PC-3 (cell line): ENCODE data around the gene APOD. TPM values are rescaled to one million over a fixed set of nuclear protein-coding genes. Genes with fewer than 3 reads are reported as not detected.

Source experiments
- ATAC-seq: fragments of 200-7000 bp; cut with Tn5 transposase; 2 replicates; pipeline ENCODE4 v1.9.1; 2020; ENCODE audit warnings: mild to moderate bottlenecking, moderate library complexity
- BruUV-seq: library from RNA; stranded (reverse); fragments of 400-500 nt; replicated peaks from 2 replicates; lab custom pipeline; 2021; lab: Mats Ljungman, UMichigan
- CTCF ChIA-PET: fragments of 300-600 bp; sonication (Branson Sonifier 250); formaldehyde crosslinking; loops from one replicate; lab custom pipeline; 2022; ENCODE audit warnings: antibody characterized with exemption; lab: Charles Lee
- POLR2A ChIA-PET: fragments of 300-600 bp; sonication (Branson Sonifier 250); formaldehyde crosslinking; loops from one replicate; lab custom pipeline; 2022; ENCODE audit warnings: antibody characterized with exemption; ENCODE audit not compliant: unreplicated experiment; lab: Charles Lee
- DNase-seq: peaks from one replicate; pipeline ENCODE4 v3.0.0-alpha.2; 2015
- H2AFZ ChIP-seq: fragments of 300-600 bp; sonication (generic); 2 replicates; pipeline ENCODE4 v1.6.0; 2016; ENCODE audit warnings: antibody characterized with exemption, low read length
- H3F3A ChIP-seq: fragments of 300-600 bp; sonication (generic); one replicate; pipeline ENCODE4 v1.6.0; 2017; ENCODE audit warnings: antibody characterized with exemption, low read length, control low read depth, mild to moderate bottlenecking; ENCODE audit not compliant: unreplicated experiment
- H3K27ac ChIP-seq: fragments of 300-600 bp; sonication (generic); 2 replicates; pipeline ENCODE4 v1.5.1; 2016; ENCODE audit warnings: mild to moderate bottlenecking, low read length
- H3K27me3 ChIP-seq: fragments of 300-600 bp; sonication (generic); 2 replicates; pipeline ENCODE4 v1.6.1; 2016; ENCODE audit warnings: low read length, mixed read lengths
- H3K36me3 ChIP-seq: fragments of 300-600 bp; sonication (generic); 2 replicates; pipeline ENCODE4 v1.6.1; 2016; ENCODE audit warnings: low read depth, mixed run types, low read length, mixed read lengths
- H3K4me1 ChIP-seq: fragments of 300-600 bp; sonication (generic); 2 replicates; pipeline ENCODE4 v1.5.1; 2016; ENCODE audit warnings: low read length; ENCODE audit not compliant: insufficient read depth
- H3K4me2 ChIP-seq: fragments of 300-600 bp; sonication (generic); 2 replicates; pipeline ENCODE4 v1.6.0; 2016; ENCODE audit warnings: low read length
- H3K4me3 ChIP-seq: fragments of 300-600 bp; sonication (generic); 2 replicates; pipeline ENCODE4 v1.5.1; 2016; ENCODE audit warnings: mild to moderate bottlenecking, low read length, mixed read lengths
- H3K79me2 ChIP-seq: fragments of 300-600 bp; sonication (generic); 2 replicates; pipeline ENCODE4 v1.6.1; 2017; ENCODE audit warnings: low read length, mixed read lengths
- H3K9ac ChIP-seq: fragments of 300-600 bp; sonication (generic); 2 replicates; pipeline ENCODE4 v1.6.0; 2016; ENCODE audit warnings: mild to moderate bottlenecking, low read length
- H3K9me2 ChIP-seq: fragments of 300-600 bp; sonication (generic); replicated peaks from 2 replicates; pipeline ENCODE4 v1.6.1; 2016; ENCODE audit warnings: mixed run types, low read length, mixed read lengths
- H3K9me3 ChIP-seq: fragments of 300-600 bp; sonication (generic); 2 replicates; pipeline ENCODE4 v1.6.1; 2016; ENCODE audit warnings: low read length, mixed read lengths
- H4K20me1 ChIP-seq: fragments of 300-600 bp; sonication (generic); 2 replicates; pipeline ENCODE4 v1.6.1; 2016; ENCODE audit warnings: low read length, mixed read lengths
- EZH2 ChIP-seq: fragments of 300-600 bp; sonication (generic); IDR thresholded peaks from one replicate; pipeline ENCODE4 v1.6.1; 2017; ENCODE audit warnings: antibody characterized with exemption, mild to moderate bottlenecking, low read length; ENCODE audit not compliant: unreplicated experiment
- EZH2phosphoT487 ChIP-seq: fragments of 300-600 bp; sonication (generic); IDR thresholded peaks from 2 replicates; pipeline ENCODE4 v1.6.1; 2018; ENCODE audit warnings: mild to moderate bottlenecking, antibody characterized with exemption, low read length, borderline replicate concordance
- intact Hi-C: fragments of 100-400 bp; cut with micrococcal nuclease; formaldehyde crosslinking; loops from 2 replicates; pipeline ENCODE4 v1.9.0; 2023
- total RNA-seq: library from RNA; depleted of rRNA; stranded (reverse); fragments of >200 nt; gene quantifications from 2 replicates; pipeline ENCODE4 v1.2.3, GENCODE V29; 2014
- TF ChIP-seq, protein P1 (sequence below): fragments of 300-600 bp; sonication (generic); conservative IDR thresholded peaks from 2 replicates; pipeline ENCODE4 v1.5.1; 2017; ENCODE audit warnings: antibody characterized with exemption, low read depth, mild to moderate bottlenecking, low read length

The APOD gene
- total RNA-seq, 1 experiment from 2014 or later, result not detected

- Histone ChIP-seq H3K27me3 (no peaks in the 10 kb centered on the region), H3K36me3 (no peaks in the 10 kb centered on the region), H3K4me1 (peaks cover 8% of the 10 kb centered on the region), H3K4me2 (no peak overlapping the region), H4K20me1 (no peaks in the 10 kb centered on the region), H3K9me3 (no peaks in the 10 kb centered on the region), H3K4me3 (no peak overlapping the region), H3K27ac (no peak overlapping the region), H2AFZ (no peak overlapping the region), H3K79me2 (no peaks in the 10 kb centered on the region), H3K9me2 (no peaks in the 10 kb centered on the region), H3K9ac (no peak overlapping the region), H3F3A (no peaks in the 10 kb centered on the region)
- POLR2A ChIA-PET, result no interaction called here
- no TSS peak for BruUV-seq
- TF ChIP-seq, protein P1, sequence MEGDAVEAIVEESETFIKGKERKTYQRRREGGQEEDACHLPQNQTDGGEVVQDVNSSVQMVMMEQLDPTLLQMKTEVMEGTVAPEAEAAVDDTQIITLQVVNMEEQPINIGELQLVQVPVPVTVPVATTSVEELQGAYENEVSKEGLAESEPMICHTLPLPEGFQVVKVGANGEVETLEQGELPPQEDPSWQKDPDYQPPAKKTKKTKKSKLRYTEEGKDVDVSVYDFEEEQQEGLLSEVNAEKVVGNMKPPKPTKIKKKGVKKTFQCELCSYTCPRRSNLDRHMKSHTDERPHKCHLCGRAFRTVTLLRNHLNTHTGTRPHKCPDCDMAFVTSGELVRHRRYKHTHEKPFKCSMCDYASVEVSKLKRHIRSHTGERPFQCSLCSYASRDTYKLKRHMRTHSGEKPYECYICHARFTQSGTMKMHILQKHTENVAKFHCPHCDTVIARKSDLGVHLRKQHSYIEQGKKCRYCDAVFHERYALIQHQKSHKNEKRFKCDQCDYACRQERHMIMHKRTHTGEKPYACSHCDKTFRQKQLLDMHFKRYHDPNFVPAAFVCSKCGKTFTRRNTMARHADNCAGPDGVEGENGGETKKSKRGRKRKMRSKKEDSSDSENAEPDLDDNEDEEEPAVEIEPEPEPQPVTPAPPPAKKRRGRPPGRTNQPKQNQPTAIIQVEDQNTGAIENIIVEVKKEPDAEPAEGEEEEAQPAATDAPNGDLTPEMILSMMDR, result no peak
- TF ChIP-seq EZH2, result no peak
- no peak for TF ChIP-seq EZH2phosphoT487
- no peak for ATAC-seq
- intact Hi-C loops, result no loop called here
- CTCF ChIA-PET, result no interaction called here
- no peak for DNase-seq
These were observed 28.6 kb downstream of the APOD start for GRCh38 chr3:195555110-195555509.

GRCh38 chr3:195554458-195554857 is 29.3 kb downstream of the APOD start:
- Histone ChIP-seq H2AFZ (no peak overlapping the region), H3K79me2 (no peaks in the 10 kb centered on the region), H4K20me1 (no peaks in the 10 kb centered on the region), H3K27me3 (no peaks in the 10 kb centered on the region), H3K9me3 (no peaks in the 10 kb centered on the region), H3F3A (no peaks in the 10 kb centered on the region), H3K27ac (no peak overlapping the region), H3K4me3 (no peak overlapping the region), H3K9me2 (no peaks in the 10 kb centered on the region), H3K36me3 (no peaks in the 10 kb centered on the region), H3K4me1 (peaks cover 2% of the 10 kb centered on the region), H3K9ac (no peak overlapping the region), H3K4me2 (no peak overlapping the region)
- DNase-seq, result no peak
- BruUV-seq, result no TSS peak
- POLR2A ChIA-PET, result no interaction called here
- ATAC-seq, result no peak
- intact Hi-C loops, result no loop called here
- CTCF ChIA-PET, result no interaction called here
- TF ChIP-seq, protein P1, result no peak
- TF ChIP-seq EZH2, result no peak
- TF ChIP-seq EZH2phosphoT487, result no peak

GRCh38 chr3:195553268-195553667 is 30.5 kb downstream of the APOD start:
- H3K9me3 ChIP-seq, result no peaks in the 10 kb centered on the region
- no peaks in the 10 kb centered on the region for H3K27me3 ChIP-seq
- ChIA-PET CTCF (no interaction called here), POLR2A (no interaction called here)
- no peaks in the 10 kb centered on the region for H3K9me2 ChIP-seq
- TF ChIP-seq EZH2phosphoT487, result no peak
- TF ChIP-seq, protein P1, result no peak
- TF ChIP-seq EZH2, result no peak
- H3K4me1 ChIP-seq, result no peaks in the 10 kb centered on the region
- no peaks in the 10 kb centered on the region for H3F3A ChIP-seq
- no peak overlapping the region for H2AFZ ChIP-seq
- ATAC-seq (no peak), DNase-seq (no peak)
- H3K36me3 ChIP-seq, result no peaks in the 10 kb centered on the region
- intact Hi-C loops, result no loop called here
- no peaks in the 10 kb centered on the region for H3K79me2 ChIP-seq
- H3K4me3 ChIP-seq, result no peak overlapping the region
- H3K9ac ChIP-seq, result no peak overlapping the region
- H3K4me2 ChIP-seq, result no peak overlapping the region
- BruUV-seq, result no TSS peak
- no peaks in the 10 kb centered on the region for H4K20me1 ChIP-seq
- no peak overlapping the region for H3K27ac ChIP-seq
